GM06990 (cell line): Measurements from ENCODE around the gene TSPAN13.

Source experiments
- DNase-seq: peaks from one replicate; pipeline ENCODE4 v3.0.0-alpha.2; 2011; ENCODE audit not compliant: insufficient read length; ENCODE audit errors: extremely low read depth
- H3K27me3 ChIP-seq: replicated peaks from 2 replicates; pipeline ENCODE4 v1.6.0; 2011; ENCODE audit warnings: low read length; ENCODE audit not compliant: control insufficient read depth, insufficient read depth
- H3K36me3 ChIP-seq: 2 replicates; pipeline ENCODE4 v1.5.1; 2011; ENCODE audit warnings: low read length; ENCODE audit not compliant: control insufficient read depth, insufficient read depth
- H3K4me3 ChIP-seq: replicated peaks from 2 replicates; pipeline ENCODE4 v1.5.1; 2011; ENCODE audit warnings: low read depth, mild to moderate bottlenecking, control low read depth, low read length
- CTCF ChIP-seq: IDR thresholded peaks from 2 replicates; pipeline ENCODE4 v1.5.1; 2011; ENCODE audit warnings: low read length, control low read depth, mild to moderate bottlenecking, inconsistent platforms; ENCODE audit not compliant: insufficient read depth, poor library complexity, severe bottlenecking

Gene TSPAN13

DNA sequence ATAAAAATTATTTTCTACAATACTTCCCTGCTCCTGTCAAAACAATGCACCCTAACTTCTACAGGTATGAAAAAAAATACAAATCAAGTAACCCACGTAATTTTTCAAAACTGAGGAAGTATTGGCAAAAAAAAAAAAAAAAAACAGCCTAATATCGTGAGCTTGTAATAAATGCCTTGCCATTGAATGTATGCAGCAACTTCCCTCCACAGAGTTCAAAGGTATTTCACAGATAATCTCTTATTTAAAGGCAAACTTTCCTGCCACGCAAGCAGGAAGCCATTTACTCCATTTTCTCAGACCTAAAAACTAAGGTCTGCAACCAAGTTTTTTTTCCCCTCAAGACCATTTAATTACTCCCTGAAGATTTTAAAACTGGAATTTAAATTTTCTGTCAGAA lies 51.9 kb downstream of the TSPAN13 start:
- DNase-seq = no peak
- no peak overlapping the region for H3K4me3 ChIP-seq
- TF ChIP-seq CTCF = no peak
- H3K27me3 ChIP-seq = no peaks in the 10 kb centered on the region
- H3K36me3 ChIP-seq = no peaks in the 10 kb centered on the region

DNA sequence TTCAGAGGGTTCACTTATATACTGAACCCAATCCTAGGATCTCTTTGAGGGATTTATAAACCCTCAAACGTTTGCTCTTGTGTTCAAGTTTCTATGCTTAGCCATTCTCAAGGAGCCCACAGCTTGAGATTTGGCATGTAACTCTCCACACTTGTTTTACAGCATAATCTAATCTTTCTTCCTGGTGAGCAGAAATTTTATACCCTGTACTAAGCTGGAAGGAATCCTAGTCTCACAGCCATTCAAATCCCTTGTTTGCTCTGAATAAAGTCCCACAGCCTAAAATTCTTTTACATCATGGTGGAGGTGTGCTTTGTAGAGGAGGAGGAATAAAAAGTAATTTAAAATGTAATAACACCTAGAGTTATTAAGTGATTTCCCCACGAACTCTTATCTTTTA lies 56.6 kb downstream of the TSPAN13 start:
- Histone ChIP-seq H3K4me3 (no peak overlapping the region), H3K36me3 (no peaks in the 10 kb centered on the region), H3K27me3 (no peaks in the 10 kb centered on the region)
- no peak for TF ChIP-seq CTCF
- no peak for DNase-seq

- no peak overlapping the region for H3K4me3 ChIP-seq
- no peaks in the 10 kb centered on the region for H3K27me3 ChIP-seq
- no peak for DNase-seq
- TF ChIP-seq CTCF = no peak
- no peaks in the 10 kb centered on the region for H3K36me3 ChIP-seq
Measured at GRCh38 chr7:16810573-16810972, 57.0 kb downstream of the TSPAN13 start.

DNA sequence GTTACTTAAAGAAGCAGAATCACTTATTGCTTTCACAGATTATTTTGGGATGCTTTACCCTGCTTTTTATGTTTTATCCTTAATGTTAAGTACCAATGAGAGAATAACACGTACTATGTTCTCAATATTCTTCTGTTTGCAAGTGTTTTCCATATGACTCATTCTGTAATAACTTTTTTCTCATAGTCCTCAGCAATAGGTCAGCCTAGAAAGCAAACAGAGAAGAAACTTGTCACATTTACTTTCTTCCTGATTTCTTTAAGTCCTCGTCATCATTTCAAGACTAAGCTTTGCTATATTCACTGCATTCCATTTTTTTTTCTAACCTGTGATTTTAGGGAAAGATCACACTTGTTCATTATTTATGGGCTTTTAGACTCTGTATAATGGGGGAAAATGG lies 58.0 kb downstream of the TSPAN13 start:
- H3K4me3 ChIP-seq = no peak overlapping the region
- no peak for TF ChIP-seq CTCF

DNA sequence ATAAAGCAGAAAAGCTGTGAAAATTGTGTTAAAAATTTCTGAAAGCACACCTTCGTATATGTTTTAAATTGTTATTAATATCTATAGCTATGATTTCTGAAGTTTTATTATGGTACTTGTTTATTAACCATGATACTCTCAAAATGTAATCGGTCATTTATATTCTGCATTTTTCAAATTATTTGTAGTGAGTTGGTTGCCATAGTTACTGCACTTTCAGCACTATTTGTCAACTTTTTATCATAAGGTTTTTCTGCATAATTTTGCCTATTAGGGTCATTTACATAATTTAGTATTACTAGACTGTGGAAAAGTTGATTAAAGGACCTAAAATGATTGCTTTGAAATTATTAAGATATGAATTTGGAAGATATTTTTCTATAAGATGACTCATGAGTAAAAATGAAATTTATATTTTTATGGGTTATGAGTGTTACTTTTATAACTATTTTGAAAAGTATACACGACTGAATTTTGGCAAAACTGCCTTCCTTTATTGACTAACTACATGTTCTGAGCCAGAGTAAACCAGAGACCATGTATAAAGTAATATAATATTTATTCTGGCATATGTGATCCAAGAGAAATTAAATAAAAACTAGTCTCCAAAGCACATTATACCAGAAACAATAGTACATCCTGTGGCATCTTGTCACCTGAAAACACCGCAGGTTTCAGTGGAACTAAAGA lies 59.1 kb downstream of the TSPAN13 start:
- Histone ChIP-seq H3K36me3 (no peaks in the 10 kb centered on the region), H3K27me3 (no peaks in the 10 kb centered on the region), H3K4me3 (no peak overlapping the region)
- no peak for TF ChIP-seq CTCF
- no peak for DNase-seq

More for the DNA sequence above, 58.0 kb downstream of the TSPAN13 start:
- no peaks in the 10 kb centered on the region for H3K36me3 ChIP-seq
- no peak for DNase-seq
- H3K27me3 ChIP-seq = no peaks in the 10 kb centered on the region

GRCh38 chr7:16813232-16813616 lies 59.7 kb downstream of the TSPAN13 start:
- Histone ChIP-seq H3K36me3 (no peaks in the 10 kb centered on the region), H3K27me3 (no peaks in the 10 kb centered on the region), H3K4me3 (no peak overlapping the region)
- TF ChIP-seq CTCF = no peak
- no peak for DNase-seq
